Retina (tissue), 1 donor: ENCODE data around the gene PAK1IP1.
"Not testable (repeated sequence)": the region's sequence is repeated elsewhere in the genome, so short reads cannot be mapped to it uniquely, and the experiment has no call there.

Source experiments
- DNase-seq: peaks from one replicate; pipeline ENCODE4 v3.0.0-alpha.2; 2016

Gene PAK1IP1

GRCh38 chr6:10692965-10693538 is 1.7 kb upstream of the PAK1IP1 start:
- DNase-seq, result no peak

- no peak for DNase-seq
Measured at GRCh38 chr6:10695086-10695657, 400 bp downstream of the PAK1IP1 start.

GRCh38 chr6:10696655-10697054 is 1.9 kb downstream of the PAK1IP1 start:
- no peak for DNase-seq

GRCh38 chr6:10713962-10714361 is 19.2 kb downstream of the PAK1IP1 start:
- no peak for DNase-seq

GRCh38 chr6:10719296-10719963 is 24.7 kb downstream of the PAK1IP1 start:
- no peak for DNase-seq

- no peak for DNase-seq
Measured at GRCh38 chr6:10719964-10720264, 25.1 kb downstream of the PAK1IP1 start.

- DNase-seq, result peak; percentile 74
Measured at GRCh38 chr6:10720265-10720959, 25.6 kb downstream of the PAK1IP1 start.

- not testable (repeated sequence) for DNase-seq
Measured at GRCh38 chr6:10720960-10721849, 26.4 kb downstream of the PAK1IP1 start.

GRCh38 chr6:10721850-10722569 is 27.2 kb downstream of the PAK1IP1 start:
- no peak for DNase-seq

- no peak for DNase-seq
Measured at GRCh38 chr6:10722570-10722819, 27.7 kb downstream of the PAK1IP1 start.

- peak; percentile 95 for DNase-seq
Measured at GRCh38 chr6:10722820-10723566, 28.2 kb downstream of the PAK1IP1 start, which contains the start of gene TMEM14C. Gene TMEM14C (plus strand): TSS chr6:10723070. CDS start chr6:10724614, 1,544 bp downstream.

GRCh38 chr6:10723567-10723881 is 28.8 kb downstream of the PAK1IP1 start:
- DNase-seq, result no peak

- DNase-seq, result no peak
Measured at GRCh38 chr6:10725044-10725443, 30.3 kb downstream of the PAK1IP1 start.

- DNase-seq, result no peak
Measured at GRCh38 chr6:10725716-10726115, 30.9 kb downstream of the PAK1IP1 start.

GRCh38 chr6:10730254-10730653 is 35.5 kb downstream of the PAK1IP1 start:
- DNase-seq, result no peak

GRCh38 chr6:10733151-10733715 is 38.5 kb downstream of the PAK1IP1 start:
- DNase-seq, result no peak

- DNase-seq, result no peak
Measured at GRCh38 chr6:10733863-10734262, 39.1 kb downstream of the PAK1IP1 start.

- no peak for DNase-seq
Measured at GRCh38 chr6:10736731-10737130, 42.0 kb downstream of the PAK1IP1 start.

- no peak for DNase-seq
Measured at GRCh38 chr6:10740061-10740460, 45.3 kb downstream of the PAK1IP1 start.

GRCh38 chr6:10741643-10742042 is 46.9 kb downstream of the PAK1IP1 start:
- DNase-seq, result not testable (repeated sequence)

GRCh38 chr6:10742251-10742650 is 47.5 kb downstream of the PAK1IP1 start:
- DNase-seq, result no peak

GRCh38 chr6:10743515-10743914 is 48.7 kb downstream of the PAK1IP1 start:
- no peak for DNase-seq
